Measurements from ENCODE around the gene SOSTDC1.

DNA sequence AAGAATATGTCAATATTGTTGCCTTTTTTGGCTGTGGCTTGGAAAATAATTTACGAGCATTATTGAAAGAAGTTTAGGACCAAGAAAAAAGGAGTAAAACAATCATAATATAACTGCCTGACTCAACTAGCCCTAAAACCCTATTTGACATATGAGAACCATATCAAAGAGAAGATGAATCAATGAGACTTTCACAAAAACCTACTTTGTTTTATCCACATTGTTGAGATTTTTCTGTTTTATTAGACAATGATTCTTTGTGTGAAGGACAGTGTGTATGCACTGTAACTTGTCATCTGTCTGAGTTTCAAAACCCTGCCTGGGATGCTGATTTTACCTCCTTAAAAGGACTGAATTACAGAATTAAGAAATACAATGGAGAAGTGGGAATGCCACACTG lies 19.0 kb downstream of the SOSTDC1 start:
- TF ChIP-seq, protein P1, sequence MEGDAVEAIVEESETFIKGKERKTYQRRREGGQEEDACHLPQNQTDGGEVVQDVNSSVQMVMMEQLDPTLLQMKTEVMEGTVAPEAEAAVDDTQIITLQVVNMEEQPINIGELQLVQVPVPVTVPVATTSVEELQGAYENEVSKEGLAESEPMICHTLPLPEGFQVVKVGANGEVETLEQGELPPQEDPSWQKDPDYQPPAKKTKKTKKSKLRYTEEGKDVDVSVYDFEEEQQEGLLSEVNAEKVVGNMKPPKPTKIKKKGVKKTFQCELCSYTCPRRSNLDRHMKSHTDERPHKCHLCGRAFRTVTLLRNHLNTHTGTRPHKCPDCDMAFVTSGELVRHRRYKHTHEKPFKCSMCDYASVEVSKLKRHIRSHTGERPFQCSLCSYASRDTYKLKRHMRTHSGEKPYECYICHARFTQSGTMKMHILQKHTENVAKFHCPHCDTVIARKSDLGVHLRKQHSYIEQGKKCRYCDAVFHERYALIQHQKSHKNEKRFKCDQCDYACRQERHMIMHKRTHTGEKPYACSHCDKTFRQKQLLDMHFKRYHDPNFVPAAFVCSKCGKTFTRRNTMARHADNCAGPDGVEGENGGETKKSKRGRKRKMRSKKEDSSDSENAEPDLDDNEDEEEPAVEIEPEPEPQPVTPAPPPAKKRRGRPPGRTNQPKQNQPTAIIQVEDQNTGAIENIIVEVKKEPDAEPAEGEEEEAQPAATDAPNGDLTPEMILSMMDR (tag by site-specific recombination; IDR thresholded peaks at IDR 0.05): no peak
- TF ChIP-seq ZBTB8A (tag by site-specific recombination; IDR thresholded peaks at IDR 0.05) (no peak), ZNF133 (tag by site-specific recombination; IDR thresholded peaks at IDR 0.05) (no peak), ZNF792 (tag by site-specific recombination; IDR thresholded peaks at IDR 0.05) (no peak), ZNF292 (tag by site-specific recombination; IDR thresholded peaks at IDR 0.05; ENCODE audit: borderline replicate concordance, low read depth) (no peak), PRDM1 (tag by site-specific recombination; IDR thresholded peaks at IDR 0.05) (no peak), BCL11B (tag by site-specific recombination; IDR thresholded peaks at IDR 0.05; ENCODE audit: low read depth) (no peak), ZBTB1 (tag by site-specific recombination; IDR thresholded peaks at IDR 0.05) (no peak)
- TF ChIP-seq, protein P2, sequence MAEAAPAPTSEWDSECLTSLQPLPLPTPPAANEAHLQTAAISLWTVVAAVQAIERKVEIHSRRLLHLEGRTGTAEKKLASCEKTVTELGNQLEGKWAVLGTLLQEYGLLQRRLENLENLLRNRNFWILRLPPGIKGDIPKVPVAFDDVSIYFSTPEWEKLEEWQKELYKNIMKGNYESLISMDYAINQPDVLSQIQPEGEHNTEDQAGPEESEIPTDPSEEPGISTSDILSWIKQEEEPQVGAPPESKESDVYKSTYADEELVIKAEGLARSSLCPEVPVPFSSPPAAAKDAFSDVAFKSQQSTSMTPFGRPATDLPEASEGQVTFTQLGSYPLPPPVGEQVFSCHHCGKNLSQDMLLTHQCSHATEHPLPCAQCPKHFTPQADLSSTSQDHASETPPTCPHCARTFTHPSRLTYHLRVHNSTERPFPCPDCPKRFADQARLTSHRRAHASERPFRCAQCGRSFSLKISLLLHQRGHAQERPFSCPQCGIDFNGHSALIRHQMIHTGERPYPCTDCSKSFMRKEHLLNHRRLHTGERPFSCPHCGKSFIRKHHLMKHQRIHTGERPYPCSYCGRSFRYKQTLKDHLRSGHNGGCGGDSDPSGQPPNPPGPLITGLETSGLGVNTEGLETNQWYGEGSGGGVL (tag by site-specific recombination; IDR thresholded peaks at IDR 0.05): no peak
- TF ChIP-seq, protein P3, sequence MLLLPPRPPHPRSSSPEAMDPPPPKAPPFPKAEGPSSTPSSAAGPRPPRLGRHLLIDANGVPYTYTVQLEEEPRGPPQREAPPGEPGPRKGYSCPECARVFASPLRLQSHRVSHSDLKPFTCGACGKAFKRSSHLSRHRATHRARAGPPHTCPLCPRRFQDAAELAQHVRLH (tag by site-specific recombination; IDR thresholded peaks at IDR 0.05): no peak
